Karpas-422 (cell line): Measurements from ENCODE around the gene NECAB3. TPM values are rescaled to one million over a fixed set of nuclear protein-coding genes. Genes with fewer than 3 reads are reported as not detected.

Source experiments
- DNase-seq: peaks from one replicate; pipeline ENCODE4 v3.0.0-alpha.2; 2015
- H2AFZ ChIP-seq: fragments of 200-600 bp; sonication (generic); 2 replicates; pipeline ENCODE4 v1.6.1; 2014; ENCODE audit warnings: antibody characterized with exemption, low read length, mixed read lengths
- H3K27ac ChIP-seq: fragments of 200-600 bp; sonication (generic); 2 replicates; pipeline ENCODE4 v1.5.1; 2014; ENCODE audit warnings: mild to moderate bottlenecking, low read length, moderate library complexity
- H3K27me3 ChIP-seq: fragments of 200-600 bp; sonication (generic); 2 replicates; pipeline ENCODE4 v1.6.1; 2014; ENCODE audit warnings: low read length, mixed read lengths
- H3K36me3 ChIP-seq: fragments of 200-600 bp; sonication (generic); 2 replicates; pipeline ENCODE4 v1.6.1; 2014; ENCODE audit warnings: low read length, mixed read lengths; ENCODE audit not compliant: insufficient read depth
- H3K4me1 ChIP-seq: fragments of 200-600 bp; sonication (generic); 2 replicates; pipeline ENCODE4 v1.6.1; 2014; ENCODE audit warnings: mild to moderate bottlenecking, low read length, mixed read lengths
- H3K4me2 ChIP-seq: fragments of 200-600 bp; sonication (generic); 2 replicates; pipeline ENCODE4 v1.6.1; 2014; ENCODE audit warnings: low read length, low read depth, mild to moderate bottlenecking; ENCODE audit not compliant: poor library complexity, severe bottlenecking
- H3K4me3 ChIP-seq: fragments of 200-600 bp; sonication (generic); 2 replicates; pipeline ENCODE4 v1.5.1; 2014; ENCODE audit warnings: mild to moderate bottlenecking, antibody characterized with exemption, low read length, mixed read lengths
- H3K79me2 ChIP-seq: fragments of 200-600 bp; sonication (generic); 2 replicates; pipeline ENCODE4 v1.6.1; 2014; ENCODE audit warnings: mild to moderate bottlenecking, low read length, mixed read lengths
- H3K9ac ChIP-seq: fragments of 200-600 bp; sonication (generic); 2 replicates; pipeline ENCODE4 v1.6.0; 2014; ENCODE audit warnings: low read length
- H3K9me2 ChIP-seq: fragments of 200-600 bp; sonication (generic), shearing (Covaris generic); replicated peaks from 2 replicates; pipeline ENCODE4 v1.6.0; 2014; ENCODE audit warnings: mild to moderate bottlenecking, low read length, moderate library complexity; ENCODE audit not compliant: insufficient read depth
- H3K9me3 ChIP-seq: fragments of 300-700, 200-600 bp; sonication (generic); 2 replicates; pipeline ENCODE4 v1.6.1; 2014; ENCODE audit warnings: low read length, mixed read lengths
- H4K20me1 ChIP-seq: fragments of 200-600 bp; sonication (generic); 2 replicates; pipeline ENCODE4 v1.6.1; 2014; ENCODE audit warnings: mild to moderate bottlenecking, antibody characterized with exemption, low read length, low read depth; ENCODE audit not compliant: insufficient read depth
- total RNA-seq: library from RNA; depleted of rRNA; stranded (reverse); fragments of >200 nt; shearing (Covaris generic); gene quantifications from 2 replicates; pipeline ENCODE4 v1.2.3, GENCODE V29; 2014; ENCODE audit warnings: low replicate concordance

Gene NECAB3
- total RNA-seq, 1 experiment from 2014 or later: 38.2 TPM

DNA sequence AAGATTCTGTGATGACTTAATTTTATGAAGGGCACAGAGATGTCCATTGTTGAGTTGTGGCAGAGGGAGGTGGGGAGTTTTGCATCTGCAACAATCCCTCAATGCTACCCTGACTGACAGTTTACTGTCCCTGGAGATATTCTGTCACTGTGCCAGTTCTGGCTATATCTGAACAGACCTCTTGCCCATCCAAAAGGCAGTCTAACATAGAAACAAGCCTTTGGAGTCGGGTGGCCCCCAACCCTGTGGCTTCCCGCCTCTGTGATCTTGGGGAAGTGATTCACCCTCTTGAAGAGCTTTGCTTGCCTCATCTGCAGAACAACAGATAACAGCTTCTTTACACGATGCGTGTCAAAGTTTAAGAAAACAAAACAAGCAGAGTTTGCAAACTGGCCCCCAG is 15.7 kb upstream of the NECAB3 start:
- Histone ChIP-seq H3K4me3 (no peak overlapping the region), H3K9me2 (no peaks in the 10 kb centered on the region), H2AFZ (0 out of 2 replicates have a peak overlapping the region, but pooled peaks have one; percentile 46), H3K4me1 (peaks cover 16% of the 10 kb centered on the region), H3K4me2 (no peak overlapping the region), H3K27ac (no peak overlapping the region), H3K9me3 (no peaks in the 10 kb centered on the region), H3K36me3 (no peaks in the 10 kb centered on the region), H3K79me2 (peaks cover 3% of the 10 kb centered on the region), H3K27me3 (no peaks in the 10 kb centered on the region), H3K9ac (peak overlapping the region; percentile 0; the same call in 1 of the 2 replicates), H4K20me1 (peaks cover 1% of the 10 kb centered on the region; the same call in 1 of the 2 replicates)
- DNase-seq: no peak

GRCh38 chr20:33689493-33689892 is 15.3 kb upstream of the NECAB3 start:
- Histone ChIP-seq H3K4me3 (no peak overlapping the region), H3K79me2 (peaks cover 8% of the 10 kb centered on the region), H4K20me1 (peaks cover 6% of the 10 kb centered on the region; the same call in 1 of the 2 replicates), H3K9ac (no peak overlapping the region), H3K9me2 (no peaks in the 10 kb centered on the region), H3K27ac (no peak overlapping the region), H2AFZ (no peak overlapping the region), H3K27me3 (no peaks in the 10 kb centered on the region), H3K9me3 (no peaks in the 10 kb centered on the region), H3K4me1 (peaks cover 21% of the 10 kb centered on the region), H3K36me3 (no peaks in the 10 kb centered on the region), H3K4me2 (no peak overlapping the region)
- no peak for DNase-seq

DNA sequence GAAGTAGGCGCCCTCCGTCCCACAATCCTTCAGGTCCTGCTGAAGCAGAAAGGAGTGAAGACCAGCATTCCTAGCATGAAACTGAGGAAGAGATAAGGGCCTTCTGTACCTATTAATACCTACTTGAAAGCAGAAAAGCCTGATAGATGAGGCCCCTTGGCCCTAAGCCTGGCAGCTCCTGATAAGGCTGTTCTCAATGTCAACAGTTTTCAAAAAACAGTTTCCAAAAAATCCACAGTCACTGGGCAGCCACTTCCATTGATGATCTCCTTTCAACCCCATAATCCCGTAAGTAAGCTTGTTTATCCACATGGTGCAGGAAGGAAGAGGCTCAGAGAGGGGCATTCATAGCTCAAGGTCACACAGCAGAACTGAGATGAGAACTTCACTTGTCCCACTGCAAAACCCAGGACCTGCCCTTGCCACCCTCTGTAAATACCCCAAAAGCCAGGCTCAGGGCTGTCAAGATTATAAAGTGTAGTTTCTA is 14.8 kb upstream of the NECAB3 start:
- peaks cover 26% of the 10 kb centered on the region for H3K4me1 ChIP-seq
- H2AFZ ChIP-seq: no peak overlapping the region
- no peaks in the 10 kb centered on the region for H3K27me3 ChIP-seq
- no peak for DNase-seq
- H3K79me2 ChIP-seq: peaks cover 13% of the 10 kb centered on the region
- H3K4me2 ChIP-seq: no peak overlapping the region
- no peak overlapping the region for H3K27ac ChIP-seq
- no peak overlapping the region for H3K9ac ChIP-seq
- H3K9me2 ChIP-seq: no peaks in the 10 kb centered on the region
- H3K9me3 ChIP-seq: no peaks in the 10 kb centered on the region
- no peak overlapping the region for H3K4me3 ChIP-seq
- no peaks in the 10 kb centered on the region for H3K36me3 ChIP-seq
- peaks cover 11% of the 10 kb centered on the region; the same call in 1 of the 2 replicates for H4K20me1 ChIP-seq

GRCh38 chr20:33687993-33688937 is 14.0 kb upstream of the NECAB3 start:
- no peak overlapping the region for H3K4me3 ChIP-seq
- H4K20me1 ChIP-seq: peaks cover 14% of the 10 kb centered on the region; the same call in 1 of the 2 replicates
- H3K9ac ChIP-seq: no peak overlapping the region
- no peaks in the 10 kb centered on the region for H3K27me3 ChIP-seq
- H3K27ac ChIP-seq: no peak overlapping the region
- H3K79me2 ChIP-seq: peaks cover 19% of the 10 kb centered on the region
- H3K9me2 ChIP-seq: no peaks in the 10 kb centered on the region
- no peak for DNase-seq
- H3K9me3 ChIP-seq: no peaks in the 10 kb centered on the region
- H3K4me1 ChIP-seq: peaks cover 29% of the 10 kb centered on the region
- H3K4me2 ChIP-seq: no peak overlapping the region
- no peaks in the 10 kb centered on the region for H3K36me3 ChIP-seq
- no peak overlapping the region for H2AFZ ChIP-seq

- H2AFZ ChIP-seq: no peak overlapping the region
- H3K4me1 ChIP-seq: peaks cover 37% of the 10 kb centered on the region
- no peak overlapping the region for H3K27ac ChIP-seq
- H3K9me3 ChIP-seq: no peaks in the 10 kb centered on the region
- peaks cover 27% of the 10 kb centered on the region for H3K79me2 ChIP-seq
- no peaks in the 10 kb centered on the region for H3K27me3 ChIP-seq
- H3K9ac ChIP-seq: no peak overlapping the region
- no peak overlapping the region for H3K4me2 ChIP-seq
- H3K36me3 ChIP-seq: no peaks in the 10 kb centered on the region
- H4K20me1 ChIP-seq: peaks cover 14% of the 10 kb centered on the region; the same call in 1 of the 2 replicates
- DNase-seq: no peak
- H3K4me3 ChIP-seq: no peak overlapping the region
- no peaks in the 10 kb centered on the region for H3K9me2 ChIP-seq
Measured at GRCh38 chr20:33687370-33687915, 13.2 kb upstream of the NECAB3 start.

- Histone ChIP-seq H3K27ac (no peak overlapping the region), H3K4me1 (peaks cover 42% of the 10 kb centered on the region)
Measured at GRCh38 chr20:33686984-33687366, 12.7 kb upstream of the NECAB3 start.

GRCh38 chr20:33686100-33686983 is 12.1 kb upstream of the NECAB3 start, which contains the start of gene E2F1:
TSS of gene E2F1 (minus strand) at chr20:33686385. CDS start at chr20:33686264, 121 bp downstream.
- Histone ChIP-seq H3K4me2 (peak within 1 kb of the TSS; percentile 91), H2AFZ (peak within 1 kb of the TSS; percentile 26; the same call in 1 of the 2 replicates), H3K27me3 (no peaks in the 10 kb centered on the region), H3K9me2 (no peaks in the 10 kb centered on the region), H3K79me2 (peaks cover 37% of the 10 kb centered on the region), H3K36me3 (no peaks in the 10 kb centered on the region), H3K4me3 (peak within 1 kb of the TSS; percentile 73), H4K20me1 (peaks cover 14% of the 10 kb centered on the region; the same call in 1 of the 2 replicates), H3K4me1 (peaks cover 48% of the 10 kb centered on the region), H3K9ac (peak within 1 kb of the TSS; percentile 89), H3K27ac (peak within 1 kb of the TSS; percentile 98), H3K9me3 (no peaks in the 10 kb centered on the region)
- DNase-seq: peak; percentile 98

More at GRCh38 chr20:33686984-33687366, 12.7 kb upstream of the NECAB3 start:
- no peak for DNase-seq
- Histone ChIP-seq H3K9me3 (no peaks in the 10 kb centered on the region), H3K4me3 (peak overlapping the region; percentile 50; the same call in 1 of the 2 replicates), H3K79me2 (peaks cover 32% of the 10 kb centered on the region), H3K9me2 (no peaks in the 10 kb centered on the region), H3K27me3 (no peaks in the 10 kb centered on the region), H3K36me3 (no peaks in the 10 kb centered on the region), H4K20me1 (peaks cover 14% of the 10 kb centered on the region; the same call in 1 of the 2 replicates), H3K9ac (peak overlapping the region; percentile 55), H3K4me2 (peak overlapping the region; percentile 58), H2AFZ (peak overlapping the region; percentile 26; the same call in 1 of the 2 replicates)
